Activated CD4-positive, alpha-beta T cell treated with anti-CD3 and anti-CD28 coated beads for 36 hours (primary cell): ENCODE measurements around the gene MACF1. TPM values are rescaled to one million over a fixed set of nuclear protein-coding genes. Genes with fewer than 3 reads are reported as not detected.
A peak's percentile ranks its signal among the peaks of the same experiment; 100 is the strongest.

Source experiments
- ATAC-seq: fragments of 200-7000 bp; cut with Tn5 transposase; one replicate; pipeline ENCODE4 v1.10.0; 2021; ENCODE audit warnings: mild to moderate bottlenecking, moderate library complexity
- CTCF ChIA-PET: fragments of 350-600 bp; sonication (Branson Sonifier 250); formaldehyde crosslinking; loops from one replicate; lab custom pipeline; 2021; ENCODE audit warnings: antibody characterized with exemption; lab: Charles Lee
- POLR2A ChIA-PET: fragments of 350-600 bp; sonication (Branson Sonifier 250); formaldehyde crosslinking; loops from one replicate; lab custom pipeline; 2021; ENCODE audit warnings: antibody characterized with exemption, inconsistent platforms; lab: Charles Lee
- DNase-seq: peaks from one replicate; pipeline ENCODE4 v3.0.0-alpha.2; 2020
- H3K27ac Mint-ChIP-seq: one replicate; pipeline ENCODE4 v1.8.0; 2021; ENCODE audit warnings: mixed read lengths
- H3K27me3 Mint-ChIP-seq: one replicate; pipeline ENCODE4 v1.8.0; 2021; ENCODE audit warnings: mixed read lengths
- H3K36me3 Mint-ChIP-seq: one replicate; pipeline ENCODE4 v1.8.0; 2021; ENCODE audit warnings: low read depth, mixed read lengths
- H3K4me1 Mint-ChIP-seq: one replicate; pipeline ENCODE4 v1.8.0; 2021; ENCODE audit warnings: mixed read lengths
- H3K4me3 Mint-ChIP-seq: one replicate; pipeline ENCODE4 v1.8.0; 2021; ENCODE audit warnings: mild to moderate bottlenecking, moderate library complexity, mixed read lengths
- H3K9me3 Mint-ChIP-seq: one replicate; pipeline ENCODE4 v1.8.0; 2021; ENCODE audit warnings: low read depth, mixed read lengths
- intact Hi-C, 2 experiments: fragments of 100-400 bp; cut with DNase I in 1 of 2; cut with micrococcal nuclease in 1 of 2; formaldehyde crosslinking; loops; one replicate each; pipeline versions ENCODE4 v1.14.2 to v1.15.1; 2022 to 2024; cut with DNase I, micrococcal nuclease
- total RNA-seq, 2 experiments: library from RNA; stranded (reverse); gene quantifications; one replicate each; pipeline ENCODE4 v1.2.3, GENCODE V29; 2021

MACF1 gene
- total RNA-seq, 2 experiments from 2014 or later, result 192 to 195 TPM

DNA sequence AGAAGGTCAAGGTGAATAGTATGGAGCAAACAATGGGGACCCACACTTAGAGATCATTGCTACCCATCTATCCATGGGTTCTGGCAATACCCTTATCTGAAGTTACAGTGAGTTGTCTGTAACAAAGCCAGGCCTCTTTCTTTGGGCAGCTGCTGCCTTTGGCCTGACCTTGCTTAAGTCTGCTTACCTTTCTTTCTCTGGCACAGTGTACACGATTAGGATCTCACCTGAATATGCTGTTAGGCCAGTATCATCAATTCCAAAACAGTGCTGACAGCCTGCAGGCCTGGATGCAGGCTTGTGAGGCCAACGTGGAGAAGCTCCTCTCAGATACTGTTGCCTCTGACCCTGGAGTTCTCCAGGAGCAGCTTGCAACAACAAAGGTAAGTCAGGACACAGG is 154.0 kb downstream of the MACF1 start:
- ChIA-PET CTCF (interaction anchor here (0.9 kb wide), 1 partner anchor 53 kb away, joined by 3 read pairs; no protein-coding TSS in a partner anchor), POLR2A (no interaction called here)
- Mint-ChIP-seq H3K27me3 (no peaks in the 10 kb centered on the region), H3K4me3 (no peak overlapping the region), H3K4me1 (no peaks in the 10 kb centered on the region), H3K9me3 (no peaks in the 10 kb centered on the region), H3K27ac (no peak overlapping the region), H3K36me3 (peaks cover 43% of the 10 kb centered on the region)
- ATAC-seq (no peak), DNase-seq (no peak)
- intact Hi-C loops, result no loop called here

DNA sequence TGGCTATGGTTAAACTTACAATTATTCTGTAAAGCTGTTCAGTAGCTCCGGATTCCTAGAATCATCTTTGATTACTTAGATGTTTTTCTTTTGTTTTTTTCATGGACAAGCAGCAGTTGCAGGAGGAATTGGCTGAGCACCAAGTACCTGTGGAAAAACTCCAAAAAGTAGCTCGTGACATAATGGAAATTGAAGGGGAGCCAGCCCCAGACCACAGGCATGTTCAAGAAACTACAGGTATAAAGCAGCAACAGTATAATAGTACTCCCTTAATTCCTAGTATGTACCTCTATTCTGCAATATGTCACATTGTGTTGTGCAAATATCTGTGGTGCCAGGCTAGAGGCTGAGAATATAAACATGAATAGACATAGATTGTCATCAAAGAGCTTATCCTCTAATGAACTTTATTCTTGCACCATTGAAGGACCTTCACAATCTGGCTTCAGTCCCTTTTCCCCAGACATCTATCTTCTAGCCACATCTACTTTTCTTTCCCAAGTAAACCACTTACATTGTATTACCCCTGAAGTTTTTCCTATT is 154.6 kb downstream of the MACF1 start:
- no peak for ATAC-seq
- Mint-ChIP-seq H3K36me3 (peaks cover 41% of the 10 kb centered on the region), H3K27ac (peak overlapping the region; percentile 33), H3K27me3 (no peaks in the 10 kb centered on the region), H3K4me3 (no peak overlapping the region), H3K4me1 (no peaks in the 10 kb centered on the region), H3K9me3 (no peaks in the 10 kb centered on the region)
- intact Hi-C loops, result no loop called here
- no peak for DNase-seq
- CTCF ChIA-PET, result interaction anchor here (0.9 to 1.1 kb wide), 2 partner anchors 52 to 256 kb away, joined by 3 read pairs; no protein-coding TSS in a partner anchor
- POLR2A ChIA-PET, result no interaction called here

DNA sequence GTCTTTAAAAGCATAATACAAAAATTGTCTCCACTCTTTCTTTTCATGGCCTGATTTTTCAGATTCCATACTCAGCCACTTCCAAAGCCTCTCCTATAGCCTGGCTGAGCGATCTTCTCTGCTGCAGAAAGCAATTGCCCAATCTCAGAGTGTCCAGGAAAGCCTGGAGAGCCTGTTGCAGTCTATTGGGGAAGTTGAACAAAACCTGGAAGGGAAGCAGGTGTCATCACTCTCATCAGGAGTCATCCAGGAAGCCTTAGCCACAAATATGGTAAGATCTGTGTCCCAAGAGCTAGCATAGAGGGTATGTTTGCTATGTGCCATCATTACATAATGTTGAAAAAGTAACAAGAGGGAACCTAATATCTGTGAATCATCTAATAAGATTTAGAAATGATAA is 156.2 kb downstream of the MACF1 start:
- H3K27ac Mint-ChIP-seq, result no peak overlapping the region
- peaks cover 38% of the 10 kb centered on the region for H3K36me3 Mint-ChIP-seq
- no peak for ATAC-seq

DNA sequence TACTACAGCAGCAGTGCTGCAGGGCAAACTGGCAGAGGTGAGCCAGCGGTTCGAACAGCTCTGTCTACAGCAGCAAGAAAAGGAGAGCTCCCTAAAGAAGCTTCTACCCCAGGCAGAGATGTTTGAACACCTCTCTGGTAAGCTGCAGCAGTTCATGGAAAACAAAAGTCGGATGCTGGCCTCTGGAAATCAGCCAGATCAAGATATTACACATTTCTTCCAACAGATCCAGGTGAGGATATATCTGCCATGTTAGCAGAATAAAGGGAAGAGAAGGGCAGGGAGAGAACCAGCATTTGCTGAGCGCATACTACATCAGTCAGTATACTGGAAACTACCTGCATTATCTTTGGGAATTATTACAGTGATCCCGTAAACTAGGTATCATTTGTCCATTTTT is 157.0 kb downstream of the MACF1 start:
- Mint-ChIP-seq H3K4me3 (no peak overlapping the region), H3K4me1 (no peaks in the 10 kb centered on the region), H3K27me3 (no peaks in the 10 kb centered on the region), H3K36me3 (peaks cover 41% of the 10 kb centered on the region), H3K9me3 (no peaks in the 10 kb centered on the region), H3K27ac (no peak overlapping the region)
- ChIA-PET POLR2A (interaction anchor here (0.6 kb wide), 1 partner anchor 29 kb away, joined by 3 read pairs; no protein-coding TSS in a partner anchor), CTCF (interaction anchor here (0.9 to 1.2 kb wide), 4 partner anchors 14 to 50 kb away, joined by 3 to 5 read pairs (median 4); no protein-coding TSS in a partner anchor)
- intact Hi-C loops, result no loop called here
- no peak for DNase-seq
- no peak for ATAC-seq

More for the DNA sequence above, 156.2 kb downstream of the MACF1 start:
- CTCF ChIA-PET, result no interaction called here
- intact Hi-C loops, result no loop called here
- no peak for DNase-seq
- H3K27me3 Mint-ChIP-seq, result no peaks in the 10 kb centered on the region
- no peaks in the 10 kb centered on the region for H3K9me3 Mint-ChIP-seq
- no peaks in the 10 kb centered on the region for H3K4me1 Mint-ChIP-seq
- no peak overlapping the region for H3K4me3 Mint-ChIP-seq
- POLR2A ChIA-PET, result interaction anchor here (0.6 kb wide), 2 partner anchors 30 to 89 kb away, joined by 3 read pairs; no protein-coding TSS in a partner anchor

DNA sequence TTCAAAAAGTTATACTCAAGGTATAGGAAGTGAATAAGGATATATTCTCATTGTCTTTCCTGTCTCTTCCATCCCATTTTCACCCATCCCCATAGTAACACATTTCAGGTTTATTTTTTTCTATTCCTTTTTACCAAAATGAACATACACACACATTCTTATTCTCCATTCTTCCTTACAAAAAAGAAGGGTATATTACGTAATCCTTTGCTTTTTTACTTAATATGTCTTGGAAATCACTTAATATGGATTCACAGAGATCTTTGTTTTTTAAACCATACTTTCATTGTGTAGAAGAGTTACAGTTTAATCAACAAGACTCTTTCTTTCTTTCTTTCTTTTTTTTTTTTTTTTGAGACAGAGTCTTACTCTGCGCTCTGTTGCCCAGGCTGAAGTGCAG is 158.8 kb downstream of the MACF1 start:
- Mint-ChIP-seq H3K36me3 (peaks cover 34% of the 10 kb centered on the region), H3K27me3 (no peaks in the 10 kb centered on the region), H3K9me3 (no peaks in the 10 kb centered on the region), H3K4me3 (no peak overlapping the region), H3K4me1 (no peaks in the 10 kb centered on the region), H3K27ac (no peak overlapping the region)
- ChIA-PET CTCF (no interaction called here), POLR2A (no interaction called here)
- intact Hi-C loops, result no loop called here
- DNase-seq (no peak), ATAC-seq (no peak)

DNA sequence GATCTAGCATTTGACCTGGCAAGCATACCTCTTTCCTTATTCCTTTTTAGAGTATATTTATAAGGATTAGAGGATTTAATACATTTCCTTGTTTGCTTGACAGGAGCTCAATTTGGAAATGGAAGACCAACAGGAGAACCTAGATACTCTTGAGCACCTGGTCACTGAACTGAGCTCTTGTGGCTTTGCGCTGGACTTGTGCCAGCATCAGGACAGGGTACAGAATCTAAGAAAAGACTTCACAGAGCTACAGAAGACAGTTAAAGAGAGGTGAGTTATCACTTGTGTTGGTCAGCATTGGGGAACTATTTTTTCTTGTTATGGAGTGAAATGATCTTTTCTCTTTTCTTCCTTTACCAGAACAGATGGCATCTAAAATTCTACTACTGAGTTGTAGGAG is 163.6 kb downstream of the MACF1 start:
- Mint-ChIP-seq H3K4me1 (no peaks in the 10 kb centered on the region), H3K27me3 (no peaks in the 10 kb centered on the region), H3K36me3 (peaks cover 53% of the 10 kb centered on the region), H3K4me3 (no peak overlapping the region), H3K27ac (no peak overlapping the region), H3K9me3 (no peaks in the 10 kb centered on the region)
- ATAC-seq (no peak), DNase-seq (no peak)
- POLR2A ChIA-PET, result interaction anchor here (0.7 kb wide), 1 partner anchor 245 kb away, joined by 7 read pairs; no protein-coding TSS in a partner anchor
- CTCF ChIA-PET, result interaction anchor here (0.9 to 1.1 kb wide), 3 partner anchors 18 to 103 kb away, joined by 4 to 5 read pairs (median 4); no protein-coding TSS in a partner anchor
- intact Hi-C loops, result no loop called here

DNA sequence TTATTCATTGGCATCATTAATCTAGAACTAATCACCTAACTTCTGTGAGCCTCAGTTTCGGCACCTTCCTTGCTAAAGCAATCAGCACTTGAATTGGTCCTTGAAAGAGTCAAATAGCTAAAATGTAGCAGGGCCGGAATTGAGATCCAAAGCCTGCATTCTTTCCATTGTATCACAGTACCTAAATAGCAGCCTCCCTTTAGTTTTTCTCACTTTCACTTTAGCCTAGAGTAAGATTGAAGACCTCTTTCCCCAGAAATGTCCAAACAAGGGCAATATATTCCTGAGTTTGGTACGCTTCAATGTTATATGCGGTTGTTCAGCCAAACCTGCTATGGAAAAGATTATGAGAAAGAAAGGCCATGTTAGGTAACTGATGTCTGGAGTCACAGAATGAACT is 165.1 kb downstream of the MACF1 start:
- no peaks in the 10 kb centered on the region for H3K4me1 Mint-ChIP-seq
- intact Hi-C loops, result no loop called here
- H3K27ac Mint-ChIP-seq, result no peak overlapping the region
- no peak overlapping the region for H3K4me3 Mint-ChIP-seq
- no peak for DNase-seq
- CTCF ChIA-PET, result interaction anchor here (1.4 to 1.5 kb wide), 2 partner anchors 19 to 41 kb away, joined by 5 to 6 read pairs; no protein-coding TSS in a partner anchor
- H3K36me3 Mint-ChIP-seq, result peaks cover 49% of the 10 kb centered on the region
- H3K9me3 Mint-ChIP-seq, result no peaks in the 10 kb centered on the region
- ATAC-seq, result no peak
- no peaks in the 10 kb centered on the region for H3K27me3 Mint-ChIP-seq
- POLR2A ChIA-PET, result no interaction called here

DNA sequence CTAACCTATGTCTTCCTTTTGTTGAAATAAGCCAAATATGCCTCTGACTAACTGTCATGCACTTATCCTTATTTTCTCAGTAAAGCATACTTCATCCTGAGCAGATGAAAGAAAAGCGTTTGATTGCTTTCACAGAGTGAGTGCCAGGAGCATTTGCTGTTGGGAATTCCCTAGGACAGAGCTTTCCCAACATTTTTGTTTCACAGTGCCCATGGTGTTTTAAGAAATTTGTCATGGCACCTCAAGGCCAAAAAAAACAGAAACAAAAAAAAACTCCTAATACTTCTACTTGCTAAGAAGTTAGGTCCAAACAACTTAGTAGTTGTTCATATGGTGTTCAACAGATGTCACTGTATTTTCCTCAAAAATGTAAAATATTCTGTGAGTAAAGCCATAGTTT is 166.1 kb downstream of the MACF1 start:
- Mint-ChIP-seq H3K4me1 (no peaks in the 10 kb centered on the region), H3K36me3 (peaks cover 50% of the 10 kb centered on the region), H3K27ac (no peak overlapping the region), H3K9me3 (no peaks in the 10 kb centered on the region), H3K4me3 (no peak overlapping the region), H3K27me3 (no peaks in the 10 kb centered on the region)
- intact Hi-C loops, result no loop called here
- DNase-seq (no peak), ATAC-seq (no peak)
- CTCF ChIA-PET, result interaction anchor here (0.7 to 1.4 kb wide), 2 partner anchors 20 to 150 kb away, joined by 3 to 5 read pairs; no protein-coding TSS in a partner anchor
- POLR2A ChIA-PET, result no interaction called here

DNA sequence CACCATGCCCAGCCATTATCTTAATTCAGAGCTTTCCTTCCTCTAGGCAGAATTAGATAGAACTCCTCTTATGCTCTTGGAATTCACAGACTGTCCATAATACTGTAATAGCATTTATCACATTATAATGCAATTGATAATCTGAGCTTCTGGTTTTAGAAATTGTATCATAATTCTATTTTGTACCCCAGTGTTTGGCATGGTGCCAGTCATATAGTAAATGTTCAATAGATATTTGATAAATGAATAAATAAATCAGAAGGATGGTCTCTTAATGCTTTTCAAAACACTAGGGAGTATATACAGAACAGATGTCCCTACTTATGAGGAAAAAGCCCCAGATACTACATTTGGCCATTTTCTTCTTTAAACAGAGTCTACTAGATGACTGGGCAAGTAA is 167.6 kb downstream of the MACF1 start:
- H3K27me3 Mint-ChIP-seq, result no peaks in the 10 kb centered on the region
- H3K4me3 Mint-ChIP-seq, result no peak overlapping the region
- H3K4me1 Mint-ChIP-seq, result no peaks in the 10 kb centered on the region
- DNase-seq (no peak), ATAC-seq (no peak)
- no peak overlapping the region for H3K27ac Mint-ChIP-seq
- CTCF ChIA-PET, result interaction anchor here (0.9 kb wide), 1 partner anchor 39 kb away, joined by 3 read pairs; no protein-coding TSS in a partner anchor
- intact Hi-C loops, result no loop called here
- peaks cover 48% of the 10 kb centered on the region for H3K36me3 Mint-ChIP-seq
- H3K9me3 Mint-ChIP-seq, result no peaks in the 10 kb centered on the region
- POLR2A ChIA-PET, result no interaction called here

DNA sequence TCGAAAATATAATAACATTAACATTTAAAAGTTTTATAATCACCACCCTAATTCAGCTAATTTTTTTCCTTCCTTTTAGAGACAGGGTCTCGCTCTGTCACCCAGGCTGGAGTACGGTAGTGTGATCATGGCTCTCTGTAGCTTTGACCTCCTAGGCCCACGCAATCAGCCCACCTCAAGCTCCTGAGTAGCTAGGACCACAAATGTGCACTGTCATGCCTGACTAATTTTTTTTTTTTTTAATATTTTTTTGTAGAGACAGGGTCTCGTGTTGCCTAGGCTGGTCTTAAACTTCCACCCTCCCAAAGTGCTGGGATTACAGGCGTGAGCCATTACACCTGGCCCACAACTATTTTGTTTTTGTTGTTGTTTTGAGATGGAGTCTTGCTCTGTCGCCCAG is 172.2 kb downstream of the MACF1 start:
- DNase-seq, result no peak

DNA sequence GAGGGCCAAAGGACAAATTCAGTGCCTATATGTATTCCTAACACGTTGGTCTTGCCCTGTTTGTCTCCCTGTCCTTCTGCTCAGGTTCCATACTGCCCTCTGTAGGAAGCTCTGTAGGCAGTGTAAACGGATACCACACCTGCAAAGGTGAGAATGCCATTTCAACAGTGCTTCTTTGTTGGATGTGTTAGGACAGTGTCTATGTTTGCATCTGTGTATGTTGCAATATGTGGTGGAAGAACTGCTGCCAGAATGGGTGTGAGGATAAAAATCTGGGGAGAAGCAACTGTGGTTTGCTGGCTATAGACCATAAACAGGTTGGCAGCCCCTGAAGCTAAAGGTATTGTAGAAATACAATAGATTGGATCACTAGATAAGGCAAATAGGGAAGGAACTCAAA is 173.9 kb downstream of the MACF1 start:
- intact Hi-C loops, result no loop called here
- no peaks in the 10 kb centered on the region for H3K9me3 Mint-ChIP-seq
- ChIA-PET CTCF (interaction anchor here (0.8 to 1.3 kb wide), 4 partner anchors 10 to 195 kb away, joined by 3 to 6 read pairs (median 4); no protein-coding TSS in a partner anchor), POLR2A (interaction anchor here (0.6 kb wide), 1 partner anchor 36 kb away, joined by 3 read pairs; no protein-coding TSS in a partner anchor)
- DNase-seq (no peak), ATAC-seq (no peak)
- no peaks in the 10 kb centered on the region for H3K4me1 Mint-ChIP-seq
- H3K36me3 Mint-ChIP-seq, result peaks cover 32% of the 10 kb centered on the region
- H3K27ac Mint-ChIP-seq, result no peak overlapping the region
- no peaks in the 10 kb centered on the region for H3K27me3 Mint-ChIP-seq
- no peak overlapping the region for H3K4me3 Mint-ChIP-seq

More for the DNA sequence above, 172.2 kb downstream of the MACF1 start:
- intact Hi-C loops, result no loop called here
- peaks cover 31% of the 10 kb centered on the region for H3K36me3 Mint-ChIP-seq
- H3K27me3 Mint-ChIP-seq, result no peaks in the 10 kb centered on the region
- no peaks in the 10 kb centered on the region for H3K4me1 Mint-ChIP-seq
- no peaks in the 10 kb centered on the region for H3K9me3 Mint-ChIP-seq
- no peak overlapping the region for H3K27ac Mint-ChIP-seq
- CTCF ChIA-PET, result interaction anchor here (0.9 to 1.8 kb wide), 2 partner anchors 34 to 48 kb away, joined by 3 to 5 read pairs; no protein-coding TSS in a partner anchor
- POLR2A ChIA-PET, result no interaction called here
- ATAC-seq, result no peak
- H3K4me3 Mint-ChIP-seq, result no peak overlapping the region

DNA sequence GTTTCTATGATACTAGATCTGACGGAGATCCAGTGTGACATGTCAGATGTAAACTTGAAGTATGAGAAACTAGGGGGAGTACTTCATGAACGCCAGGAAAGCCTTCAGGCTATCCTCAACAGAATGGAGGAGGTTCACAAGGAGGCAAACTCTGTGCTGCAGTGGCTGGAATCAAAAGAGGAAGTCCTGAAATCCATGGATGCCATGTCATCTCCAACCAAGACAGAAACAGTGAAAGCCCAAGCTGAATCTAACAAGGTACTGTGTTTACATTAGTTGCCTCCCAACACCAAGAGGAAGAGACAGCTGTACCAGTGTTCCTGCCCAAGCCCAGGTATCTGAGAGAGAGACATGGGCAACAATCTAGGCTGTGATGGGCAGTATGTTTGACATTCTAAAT is 174.7 kb downstream of the MACF1 start:
- POLR2A ChIA-PET, result no interaction called here
- Mint-ChIP-seq H3K4me1 (no peaks in the 10 kb centered on the region), H3K27ac (no peak overlapping the region), H3K9me3 (no peaks in the 10 kb centered on the region), H3K36me3 (peaks cover 37% of the 10 kb centered on the region), H3K4me3 (no peak overlapping the region), H3K27me3 (no peaks in the 10 kb centered on the region)
- CTCF ChIA-PET, result interaction anchor here (1.0 to 1.3 kb wide), 2 partner anchors 9 to 32 kb away, joined by 3 to 5 read pairs; no protein-coding TSS in a partner anchor
- ATAC-seq (no peak), DNase-seq (no peak)
- intact Hi-C loops, result no loop called here
